ENCODE data around the gene RPS16.
A peak's percentile ranks its signal among the peaks of the same experiment; 100 is the strongest.

The RPS16 gene

GRCh38 chr19:39419003-39419402 lies 16.7 kb downstream of the RPS16 start:
- Histone ChIP-seq H3K27me3 (no peaks in the 10 kb centered on the region), H3K4me3 (no peak overlapping the region), H3K36me3 (peaks cover 90 to 96% (median 93%) of the 10 kb centered on the region in 11 experiments), H3K4me2 (no peak overlapping the region), H4K20me1 (peaks cover 0 to 100% (median 67%) of the 10 kb centered on the region in 11 experiments; a peak in 21 of 22 replicates), H3K9ac (no peak overlapping the region), H3K9me3 (replicated peaks in 1 of 11) (no peaks in the 10 kb centered on the region), H3K4me1 (peaks cover 19 to 35% (median 23%) of the 10 kb centered on the region in 10 experiments), H3K27ac (no peak overlapping the region)
- TF ChIP-seq Cebpa-rat (IDR thresholded peaks at IDR 0.05), result no peak

DNA sequence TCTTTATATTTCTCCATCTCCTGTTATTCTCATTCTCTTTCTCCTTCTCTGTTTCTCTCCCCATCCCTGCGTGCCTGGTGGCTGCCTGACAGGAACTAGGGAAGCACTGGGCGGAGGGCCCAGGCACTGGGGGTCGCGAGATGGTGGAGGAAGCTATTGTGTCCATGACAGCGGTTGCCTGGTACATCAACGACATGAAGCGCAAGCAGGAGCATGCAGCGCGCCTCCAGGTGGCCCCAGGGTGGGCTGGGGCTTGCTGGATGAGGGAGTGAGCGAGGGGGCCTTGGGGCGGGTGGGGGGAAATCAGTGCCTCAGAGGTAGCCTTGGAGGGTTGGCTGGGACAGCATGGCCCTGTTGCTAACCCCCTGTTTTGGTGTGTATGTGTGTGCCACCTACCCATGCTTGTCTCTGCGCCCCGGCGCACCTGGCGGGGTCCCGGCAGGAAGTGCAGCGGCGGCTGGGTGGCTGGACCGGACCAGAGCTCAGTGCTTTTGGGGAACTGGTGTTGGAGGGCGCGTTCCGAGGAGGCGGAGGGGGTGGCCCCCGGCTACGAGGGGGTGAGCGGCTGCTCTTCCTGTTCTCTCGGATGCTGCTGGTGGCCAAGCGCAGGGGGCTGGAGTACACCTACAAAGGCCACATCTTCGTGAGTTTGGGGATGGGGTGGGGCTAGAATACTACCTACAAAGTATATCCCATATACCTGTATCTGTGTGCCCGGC lies 18.1 kb downstream of the RPS16 start:
- Histone ChIP-seq H3K27ac (no peak overlapping the region), H3K9me3 (replicated peaks in 1 of 11) (no peaks in the 10 kb centered on the region), H3K27me3 (no peaks in the 10 kb centered on the region), H3K4me3 (no peak overlapping the region), H3K36me3 (peaks cover 76 to 82% (median 79%) of the 10 kb centered on the region in 11 experiments), H3K4me2 (peak overlapping the region in 1 of 11 experiments; percentile 86; a peak in 1 of 22 replicates), H3K4me1 (peaks cover 19 to 35% (median 26%) of the 10 kb centered on the region in 10 experiments), H4K20me1 (peaks cover 0 to 89% (median 59%) of the 10 kb centered on the region in 11 experiments; a peak in 21 of 22 replicates), H3K9ac (peak overlapping the region in 3 of 11 experiments; percentile 29 to 97 (median 32); a peak in 4 of 22 replicates)
- no peak for TF ChIP-seq Cebpa-rat (IDR thresholded peaks at IDR 0.05)

DNA sequence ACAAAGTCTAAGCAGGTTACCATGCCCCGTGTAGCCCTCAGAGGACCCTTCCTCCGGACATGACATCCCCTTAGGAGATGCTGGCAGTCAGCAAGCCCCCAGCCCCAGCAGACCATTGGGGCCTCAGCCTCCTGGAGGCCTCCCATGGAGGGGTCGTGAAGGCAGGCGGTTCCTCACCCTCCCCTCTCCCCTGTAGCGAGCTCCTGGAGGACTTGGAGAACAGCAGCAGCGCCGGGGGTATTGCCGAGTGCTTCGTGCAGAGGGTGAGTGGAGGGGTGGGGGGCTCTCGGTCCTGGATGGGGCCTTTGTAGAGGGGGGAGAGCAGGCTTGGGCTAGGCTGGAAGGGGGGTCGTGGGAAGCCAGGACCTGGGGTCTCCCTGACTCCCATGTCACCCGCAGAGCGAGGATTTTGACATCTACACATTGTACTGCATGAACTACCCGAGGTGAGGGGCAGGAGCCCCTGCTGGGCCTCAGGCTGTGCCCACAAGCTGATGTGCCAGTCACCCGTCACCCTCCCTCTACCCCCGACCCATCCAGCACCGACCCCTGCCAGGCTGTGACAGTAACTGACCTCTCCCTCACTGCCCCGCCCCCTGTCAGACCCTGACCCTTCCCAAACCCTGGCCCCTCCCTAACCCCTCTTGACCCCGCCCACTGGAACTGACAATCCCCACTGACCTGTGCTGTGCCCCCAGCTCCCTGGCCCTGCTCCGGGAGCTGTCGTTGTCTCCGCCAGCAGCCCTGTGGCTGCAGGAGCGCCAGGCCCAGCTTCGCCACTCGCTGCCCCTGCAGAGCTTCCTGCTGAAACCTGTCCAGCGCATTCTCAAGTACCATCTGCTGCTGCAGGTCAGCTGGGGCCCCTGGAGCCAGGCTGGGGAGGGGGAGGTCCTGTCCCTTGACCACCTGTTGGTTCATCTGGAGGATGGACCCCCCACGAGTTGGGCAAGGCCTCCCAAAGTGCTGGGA lies 19.3 kb downstream of the RPS16 start:
- H3K4me1 ChIP-seq, result peaks cover 22 to 37% (median 29%) of the 10 kb centered on the region in 10 experiments
- H3K27me3 ChIP-seq, result no peaks in the 10 kb centered on the region
- peak overlapping the region; percentile 92 to 99 (median 97); a peak in 19 of 22 replicates for H3K9ac ChIP-seq
- peaks cover 0 to 78% (median 55%) of the 10 kb centered on the region in 11 experiments; a peak in 21 of 22 replicates for H4K20me1 ChIP-seq
- H3K4me2 ChIP-seq, result peak overlapping the region in 6 of 11 experiments; percentile 82 to 96 (median 90); a peak in 10 of 22 replicates
- no peak for TF ChIP-seq Cebpa-rat (IDR thresholded peaks at IDR 0.05)
- H3K27ac ChIP-seq, result peak overlapping the region in 7 of 11 experiments; percentile 10 to 96 (median 26); a peak in 8 of 22 replicates
- peaks cover 64 to 70% (median 68%) of the 10 kb centered on the region in 11 experiments for H3K36me3 ChIP-seq
- 0 out of 20 replicates have a peak overlapping the region, but pooled peaks of 1 of the 10 experiments have one; percentile 87 for H3K4me3 ChIP-seq
- H3K9me3 ChIP-seq (replicated peaks in 1 of 11), result no peaks in the 10 kb centered on the region

DNA sequence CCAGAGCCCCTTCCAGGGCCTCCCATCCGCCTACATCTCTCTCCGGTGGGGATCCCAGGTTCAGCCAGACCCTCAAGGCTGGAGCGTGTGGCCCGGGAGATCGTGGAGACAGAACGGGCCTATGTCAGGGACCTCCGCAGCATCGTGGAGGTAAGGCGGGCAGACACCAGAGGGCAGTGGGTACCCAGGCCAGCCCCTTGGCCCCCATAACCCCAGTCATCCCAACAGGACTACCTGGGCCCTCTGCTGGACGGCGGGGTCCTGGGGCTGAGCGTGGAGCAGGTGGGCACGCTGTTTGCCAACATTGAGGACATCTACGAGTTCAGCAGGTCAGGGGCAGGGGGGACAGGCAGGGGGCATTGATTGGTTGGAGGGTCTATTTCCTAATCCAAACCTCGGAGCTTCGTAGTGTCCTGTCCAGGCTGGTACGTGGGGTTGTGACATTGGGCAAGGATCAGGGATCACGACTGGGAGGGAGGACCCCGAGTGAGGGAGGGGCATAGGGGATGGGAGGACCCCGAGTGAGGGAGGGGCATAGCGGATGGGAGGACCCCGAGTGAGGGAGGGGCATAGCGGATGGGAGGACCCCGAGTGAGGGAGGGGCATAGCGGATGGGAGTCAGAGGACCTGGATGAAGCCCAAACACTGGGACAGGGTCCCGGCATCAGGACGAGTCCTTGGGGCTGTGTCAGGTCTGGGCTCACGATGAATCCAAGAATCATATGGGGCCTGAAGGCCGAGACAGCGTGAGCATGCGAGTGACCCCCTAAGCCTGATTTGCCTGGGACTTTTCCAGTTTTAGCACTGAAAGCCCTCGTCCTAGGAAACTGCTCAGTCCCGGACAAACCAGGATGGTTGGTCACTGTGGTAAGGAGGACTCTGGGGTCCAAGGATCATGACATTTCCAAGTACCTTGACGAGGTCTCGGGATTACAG lies 20.4 kb downstream of the RPS16 start:
- H4K20me1 ChIP-seq, result peaks cover 0 to 67% (median 53%) of the 10 kb centered on the region in 11 experiments; a peak in 21 of 22 replicates
- peak overlapping the region; percentile 92 to 99 (median 97); a peak in 21 of 22 replicates for H3K9ac ChIP-seq
- peak overlapping the region; percentile 79 to 98 (median 91) for H3K4me2 ChIP-seq
- no peaks in the 10 kb centered on the region for H3K9me3 ChIP-seq (replicated peaks in 1 of 11)
- peaks cover 32 to 47% (median 39%) of the 10 kb centered on the region in 10 experiments for H3K4me1 ChIP-seq
- H3K27ac ChIP-seq, result peak overlapping the region in 9 of 11 experiments; percentile 25 to 100 (median 96); a peak in 16 of 22 replicates
- TF ChIP-seq Cebpa-rat (IDR thresholded peaks at IDR 0.05), result no peak
- no peaks in the 10 kb centered on the region for H3K27me3 ChIP-seq
- H3K4me3 ChIP-seq, result peak overlapping the region; percentile 83 to 99 (median 94); a peak in 16 of 20 replicates
- peaks cover 53 to 59% (median 57%) of the 10 kb centered on the region in 11 experiments for H3K36me3 ChIP-seq

- peaks cover 33 to 51% (median 47%) of the 10 kb centered on the region in 10 experiments for H3K4me1 ChIP-seq
- peak overlapping the region; percentile 92 to 99 (median 97) for H3K9ac ChIP-seq
- no peak; a peak in 1 of 22 replicates for TF ChIP-seq Cebpa-rat (IDR thresholded peaks at IDR 0.05)
- peak overlapping the region; percentile 86 to 100 (median 96) for H3K27ac ChIP-seq
- peaks cover 40 to 49% (median 46%) of the 10 kb centered on the region in 11 experiments for H3K36me3 ChIP-seq
- no peaks in the 10 kb centered on the region for H3K27me3 ChIP-seq
- H3K4me3 ChIP-seq, result peak overlapping the region; percentile 83 to 99 (median 94)
- no peaks in the 10 kb centered on the region for H3K9me3 ChIP-seq (replicated peaks in 1 of 11)
- peak overlapping the region; percentile 79 to 98 (median 91) for H3K4me2 ChIP-seq
- H4K20me1 ChIP-seq, result peaks cover 4 to 58% (median 51%) of the 10 kb centered on the region in 11 experiments; a peak in 21 of 22 replicates
Observed at GRCh38 chr19:39413911-39414608, 21.7 kb downstream of the RPS16 start.

DNA sequence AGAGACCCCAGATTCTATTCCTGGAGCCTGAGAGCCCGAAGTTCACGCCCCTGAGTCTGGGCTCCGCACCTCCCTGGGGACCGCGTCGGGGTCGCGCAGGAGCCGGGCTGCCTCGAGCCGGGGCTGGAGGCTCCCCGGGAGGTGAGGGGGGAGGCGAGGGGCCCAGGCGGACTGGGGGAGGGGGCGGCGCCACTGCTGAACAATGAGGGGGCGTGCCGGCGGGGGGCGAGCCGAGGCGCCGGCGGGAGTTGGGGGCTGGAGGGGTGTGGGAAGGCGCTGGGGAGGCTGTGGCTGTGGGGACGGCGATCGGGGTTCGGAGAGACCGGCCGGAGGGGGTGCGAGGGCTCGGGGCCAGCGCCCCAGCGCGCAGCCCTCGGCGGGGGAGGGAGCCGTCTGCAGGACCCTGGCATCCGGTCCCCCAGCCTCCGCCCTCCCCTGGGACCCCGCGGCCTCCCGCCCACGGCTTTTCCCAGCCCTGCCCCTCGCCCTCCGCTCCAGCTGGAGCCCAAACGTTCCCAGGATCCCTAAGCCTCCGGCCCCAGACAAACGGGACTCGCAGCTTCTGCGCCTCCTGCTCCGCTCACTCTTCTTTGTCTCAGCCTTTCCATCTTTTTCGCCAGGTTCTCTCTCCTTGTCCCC lies 22.4 kb downstream of the RPS16 start:
- Histone ChIP-seq H3K9me3 (replicated peaks in 1 of 11) (peaks cover 0 to 4% (median 0%) of the 10 kb centered on the region in 11 experiments; a peak in 7 of 22 replicates), H3K9ac (peak overlapping the region; percentile 92 to 99 (median 97)), H3K4me3 (peak overlapping the region; percentile 83 to 99 (median 94)), H3K27ac (peak overlapping the region; percentile 86 to 100 (median 96)), H4K20me1 (peaks cover 11 to 58% (median 51%) of the 10 kb centered on the region in 11 experiments; a peak in 21 of 22 replicates), H3K36me3 (peaks cover 37 to 49% (median 46%) of the 10 kb centered on the region in 11 experiments), H3K27me3 (no peaks in the 10 kb centered on the region), H3K4me1 (peaks cover 33 to 58% (median 46%) of the 10 kb centered on the region in 10 experiments), H3K4me2 (peak overlapping the region; percentile 79 to 98 (median 91))
- TF ChIP-seq Cebpa-rat (IDR thresholded peaks at IDR 0.05), result no peak

GRCh38 chr19:39412867-39413271 lies 22.9 kb downstream of the RPS16 start:
- Histone ChIP-seq H3K9me3 (replicated peaks in 1 of 11) (peaks cover 0 to 9% (median 0%) of the 10 kb centered on the region in 11 experiments; a peak in 7 of 22 replicates), H3K36me3 (peaks cover 37 to 49% (median 46%) of the 10 kb centered on the region in 11 experiments), H3K27me3 (no peaks in the 10 kb centered on the region), H3K9ac (peak overlapping the region; percentile 92 to 99 (median 97)), H4K20me1 (peaks cover 16 to 58% (median 51%) of the 10 kb centered on the region in 11 experiments; a peak in 21 of 22 replicates), H3K4me2 (peak overlapping the region; percentile 64 to 98 (median 91)), H3K4me1 (peaks cover 33 to 63% (median 46%) of the 10 kb centered on the region in 10 experiments), H3K27ac (peak overlapping the region; percentile 86 to 100 (median 96)), H3K4me3 (peak overlapping the region; percentile 83 to 99 (median 94))
- no peak for TF ChIP-seq Cebpa-rat (IDR thresholded peaks at IDR 0.05)
